Mesothelial cell of epicardium (in vitro differentiated cells): ENCODE results near the gene PHF23. TPM values are rescaled to one million over a fixed set of nuclear protein-coding genes. Genes with fewer than 3 reads are reported as not detected.
A peak's percentile ranks its signal among the peaks of the same experiment; 100 is the strongest.

Source experiments
- DNase-seq, 2 experiments: peaks; one replicate each; pipeline ENCODE4 v3.0.0; 2021; ENCODE audit warnings: low spot score in 2 of 2; ENCODE audit not compliant: unreplicated experiment in 2 of 2
- H3K27ac Mint-ChIP-seq: 2 replicates; pipeline ENCODE4 v1.8.0; 2021; ENCODE audit warnings: mixed read lengths
- H3K27me3 Mint-ChIP-seq: 2 replicates; pipeline ENCODE4 v1.8.0; 2021; ENCODE audit warnings: low read depth, mixed read lengths
- H3K36me3 Mint-ChIP-seq: 2 replicates; pipeline ENCODE4 v1.8.0; 2021; ENCODE audit warnings: mixed read lengths
- H3K4me1 Mint-ChIP-seq: 2 replicates; pipeline ENCODE4 v1.8.0; 2021; ENCODE audit warnings: mixed read lengths
- H3K4me3 Mint-ChIP-seq: 2 replicates; pipeline ENCODE4 v1.8.0; 2021; ENCODE audit warnings: mild to moderate bottlenecking, moderate library complexity, mixed read lengths
- H3K9me3 Mint-ChIP-seq: 2 replicates; pipeline ENCODE4 v1.8.0; 2021; ENCODE audit warnings: mixed read lengths
- total RNA-seq: library from RNA; stranded (reverse); gene quantifications from 3 replicates; pipeline ENCODE4 v1.2.1, GENCODE V29; 2021
- TF ChIP-seq, protein P1 (sequence below): fragments of 200-600 bp; sonication (generic); IDR thresholded peaks from one replicate; pipeline ENCODE4 v1.5.0; 2021; ENCODE audit warnings: antibody characterized with exemption; ENCODE audit not compliant: unreplicated experiment

Gene PHF23
- total RNA-seq, 1 donor from 2014 or later = 57.1 TPM

GRCh38 chr17:7215652-7216180 lies 23.5 kb downstream of the PHF23 start:
- TF ChIP-seq, protein P1, sequence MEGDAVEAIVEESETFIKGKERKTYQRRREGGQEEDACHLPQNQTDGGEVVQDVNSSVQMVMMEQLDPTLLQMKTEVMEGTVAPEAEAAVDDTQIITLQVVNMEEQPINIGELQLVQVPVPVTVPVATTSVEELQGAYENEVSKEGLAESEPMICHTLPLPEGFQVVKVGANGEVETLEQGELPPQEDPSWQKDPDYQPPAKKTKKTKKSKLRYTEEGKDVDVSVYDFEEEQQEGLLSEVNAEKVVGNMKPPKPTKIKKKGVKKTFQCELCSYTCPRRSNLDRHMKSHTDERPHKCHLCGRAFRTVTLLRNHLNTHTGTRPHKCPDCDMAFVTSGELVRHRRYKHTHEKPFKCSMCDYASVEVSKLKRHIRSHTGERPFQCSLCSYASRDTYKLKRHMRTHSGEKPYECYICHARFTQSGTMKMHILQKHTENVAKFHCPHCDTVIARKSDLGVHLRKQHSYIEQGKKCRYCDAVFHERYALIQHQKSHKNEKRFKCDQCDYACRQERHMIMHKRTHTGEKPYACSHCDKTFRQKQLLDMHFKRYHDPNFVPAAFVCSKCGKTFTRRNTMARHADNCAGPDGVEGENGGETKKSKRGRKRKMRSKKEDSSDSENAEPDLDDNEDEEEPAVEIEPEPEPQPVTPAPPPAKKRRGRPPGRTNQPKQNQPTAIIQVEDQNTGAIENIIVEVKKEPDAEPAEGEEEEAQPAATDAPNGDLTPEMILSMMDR = no peak
- Mint-ChIP-seq H3K27me3 (no peaks in the 10 kb centered on the region), H3K9me3 (no peaks in the 10 kb centered on the region), H3K36me3 (no peaks in the 10 kb centered on the region), H3K4me1 (peaks cover 74% of the 10 kb centered on the region), H3K4me3 (peak overlapping the region; percentile 92), H3K27ac (peak overlapping the region; percentile 98)
- DNase-seq = no peak

DNA sequence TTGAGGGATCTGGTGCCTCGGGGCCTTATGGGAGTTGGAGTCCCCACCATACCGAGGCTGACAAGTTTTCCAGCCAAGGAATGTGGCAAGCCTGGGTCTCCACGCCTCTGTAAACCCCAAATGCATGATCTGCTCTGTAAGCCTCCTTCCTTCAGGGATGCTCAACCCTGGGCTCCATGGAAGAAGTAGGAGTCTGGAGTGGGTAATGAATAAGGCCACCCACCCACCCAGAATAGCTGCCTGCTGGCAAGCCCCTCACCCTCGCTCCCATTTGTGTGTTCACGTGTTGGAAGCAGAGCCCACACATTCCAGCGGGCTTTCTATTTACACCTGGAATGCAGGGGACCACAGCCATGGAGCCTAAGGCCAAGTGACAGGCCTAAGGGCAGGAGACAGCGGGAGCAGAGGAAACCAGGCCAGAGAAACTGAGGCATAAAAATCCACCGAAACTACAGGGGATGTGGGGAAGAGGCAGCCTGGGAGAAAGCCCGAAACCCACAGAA lies 24.1 kb downstream of the PHF23 start:
- TF ChIP-seq, protein P1 = no peak
- no peaks in the 10 kb centered on the region for H3K36me3 Mint-ChIP-seq
- no peaks in the 10 kb centered on the region for H3K27me3 Mint-ChIP-seq
- no peaks in the 10 kb centered on the region for H3K9me3 Mint-ChIP-seq
- peak overlapping the region; percentile 98 for H3K27ac Mint-ChIP-seq
- DNase-seq = no peak
- peaks cover 74% of the 10 kb centered on the region for H3K4me1 Mint-ChIP-seq
- peak overlapping the region; percentile 92 for H3K4me3 Mint-ChIP-seq

DNA sequence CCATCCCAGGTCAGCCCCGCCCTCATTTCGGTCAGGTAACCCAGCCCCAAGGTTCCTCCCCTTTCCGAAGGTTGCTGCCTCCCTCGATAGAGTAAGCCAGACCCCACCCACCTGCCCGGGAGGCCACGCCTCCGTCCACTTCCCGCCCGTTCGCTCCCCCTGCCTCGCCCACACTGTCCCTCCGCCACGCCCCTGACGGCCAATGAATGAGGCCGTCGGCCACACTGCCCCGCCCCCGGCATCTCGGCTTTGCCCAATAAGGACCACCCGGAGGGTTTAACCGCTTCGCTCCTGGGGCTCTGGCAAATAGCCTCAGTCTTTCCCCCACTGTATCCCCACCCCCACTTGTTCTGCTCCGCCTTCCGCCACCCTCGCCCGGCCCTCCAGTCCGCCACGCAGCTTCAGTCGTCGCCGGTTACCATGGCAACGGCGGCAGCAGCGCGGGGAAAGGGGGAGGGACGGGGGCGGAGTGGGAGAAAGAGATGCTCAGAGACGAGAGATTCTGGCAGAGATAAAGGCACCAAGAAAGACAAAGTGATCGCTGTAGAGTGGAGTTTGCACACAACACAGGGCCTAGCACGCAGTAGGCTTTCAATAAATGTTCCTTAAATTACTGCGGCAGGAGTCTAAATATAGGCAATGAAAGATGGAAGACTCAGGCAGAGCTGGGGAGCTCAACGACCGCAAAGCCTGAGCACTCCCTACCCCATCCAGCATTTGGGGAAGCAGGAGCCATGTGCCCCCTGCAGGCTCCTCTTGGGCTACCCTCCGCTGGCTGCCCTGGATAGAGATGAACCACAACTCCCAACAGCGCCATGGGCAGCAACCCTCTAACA lies 24.7 kb downstream of the PHF23 start:
- H3K4me3 Mint-ChIP-seq = peak overlapping the region; percentile 92
- peak overlapping the region; percentile 98 for H3K27ac Mint-ChIP-seq
- no peaks in the 10 kb centered on the region for H3K27me3 Mint-ChIP-seq
- no peaks in the 10 kb centered on the region for H3K36me3 Mint-ChIP-seq
- peak; percentile 99 for DNase-seq
- no peaks in the 10 kb centered on the region for H3K9me3 Mint-ChIP-seq
- peaks cover 75% of the 10 kb centered on the region for H3K4me1 Mint-ChIP-seq
- TF ChIP-seq, protein P1 = no peak

GRCh38 chr17:7213895-7214299 lies 25.4 kb downstream of the PHF23 start:
- Mint-ChIP-seq H3K27me3 (no peaks in the 10 kb centered on the region), H3K9me3 (no peaks in the 10 kb centered on the region), H3K27ac (peak overlapping the region; percentile 98), H3K36me3 (no peaks in the 10 kb centered on the region), H3K4me1 (peaks cover 71% of the 10 kb centered on the region), H3K4me3 (peak overlapping the region; percentile 92)
- peak; percentile 75 to 84 for DNase-seq
- TF ChIP-seq, protein P1 = peak; percentile 51

DNA sequence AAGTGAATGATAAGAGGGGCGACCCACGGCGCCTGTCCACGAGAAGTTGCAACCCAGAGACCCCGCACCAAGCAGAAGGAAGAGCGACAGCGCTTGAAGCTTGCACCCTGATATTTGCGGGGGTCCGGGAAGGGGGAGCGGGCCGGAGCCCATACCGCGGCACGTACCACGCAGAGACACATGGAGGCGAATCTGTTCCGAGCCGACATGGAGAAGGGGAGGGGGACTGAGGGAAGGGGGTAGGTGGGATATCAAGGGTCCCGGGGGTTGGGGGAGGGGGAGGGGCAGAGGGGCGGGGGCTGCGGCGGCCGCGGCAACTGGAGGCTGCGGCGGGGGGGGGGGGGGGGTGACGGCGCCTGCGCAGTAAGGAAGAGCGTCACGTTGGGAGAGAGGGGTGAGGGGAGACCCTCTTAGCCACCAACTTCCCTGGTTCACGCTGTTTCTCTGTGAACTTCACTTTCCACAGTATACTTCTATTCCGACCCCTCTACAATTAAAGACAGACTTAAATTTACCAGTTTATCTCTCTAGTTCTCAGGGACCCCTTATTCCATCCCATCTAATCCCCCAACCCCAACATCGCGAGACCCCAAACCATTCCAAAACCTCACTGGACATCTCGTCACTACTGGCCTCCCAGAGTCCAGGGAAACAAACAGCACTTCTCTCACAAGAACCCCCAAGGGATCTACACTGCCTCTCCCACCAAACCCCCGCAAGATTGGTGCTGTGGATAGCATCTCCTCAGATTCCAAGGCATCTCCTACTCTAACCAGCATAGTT lies 27.6 kb downstream of the PHF23 start:
- Mint-ChIP-seq H3K27me3 (no peaks in the 10 kb centered on the region), H3K4me1 (peaks cover 71% of the 10 kb centered on the region), H3K4me3 (peak overlapping the region; percentile 59), H3K9me3 (no peaks in the 10 kb centered on the region), H3K36me3 (no peaks in the 10 kb centered on the region), H3K27ac (peak overlapping the region; percentile 74)
- DNase-seq = peak in 1 of 2 experiments; percentile 17
- TF ChIP-seq, protein P1 = no peak
